ENCODE data around the gene TOR1A.

DNA sequence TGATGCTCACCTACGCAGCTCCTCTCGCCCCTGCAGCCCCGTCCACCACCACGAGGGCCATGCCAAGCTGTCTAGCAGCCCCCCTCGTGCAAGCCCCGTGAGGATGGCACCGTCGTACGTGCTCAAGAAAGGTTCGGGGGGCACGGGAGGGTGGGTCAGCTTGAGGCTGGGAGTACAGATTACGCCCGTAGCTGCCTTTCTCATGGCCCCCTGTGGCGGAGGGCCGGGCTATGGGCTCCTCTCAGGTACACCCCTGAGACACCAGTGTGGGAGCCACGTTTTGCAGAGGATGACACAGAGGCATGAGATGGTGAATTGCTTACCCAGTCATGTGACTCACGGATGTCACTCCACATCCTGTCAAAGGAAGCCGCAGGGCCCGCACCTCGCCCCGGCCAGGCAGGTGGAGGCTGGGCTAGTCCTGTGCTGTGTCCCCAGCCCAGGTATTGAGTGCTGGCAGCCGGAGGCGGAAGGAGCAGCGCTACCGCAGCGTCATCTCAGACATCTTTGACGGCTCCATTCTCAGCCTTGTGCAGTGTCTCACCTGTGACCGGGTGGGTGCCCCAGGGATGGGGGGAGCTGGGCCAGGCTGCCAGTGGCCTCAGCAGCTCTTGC lies 45.0 kb upstream of the TOR1A start:
- TF ChIP-seq, protein P1, sequence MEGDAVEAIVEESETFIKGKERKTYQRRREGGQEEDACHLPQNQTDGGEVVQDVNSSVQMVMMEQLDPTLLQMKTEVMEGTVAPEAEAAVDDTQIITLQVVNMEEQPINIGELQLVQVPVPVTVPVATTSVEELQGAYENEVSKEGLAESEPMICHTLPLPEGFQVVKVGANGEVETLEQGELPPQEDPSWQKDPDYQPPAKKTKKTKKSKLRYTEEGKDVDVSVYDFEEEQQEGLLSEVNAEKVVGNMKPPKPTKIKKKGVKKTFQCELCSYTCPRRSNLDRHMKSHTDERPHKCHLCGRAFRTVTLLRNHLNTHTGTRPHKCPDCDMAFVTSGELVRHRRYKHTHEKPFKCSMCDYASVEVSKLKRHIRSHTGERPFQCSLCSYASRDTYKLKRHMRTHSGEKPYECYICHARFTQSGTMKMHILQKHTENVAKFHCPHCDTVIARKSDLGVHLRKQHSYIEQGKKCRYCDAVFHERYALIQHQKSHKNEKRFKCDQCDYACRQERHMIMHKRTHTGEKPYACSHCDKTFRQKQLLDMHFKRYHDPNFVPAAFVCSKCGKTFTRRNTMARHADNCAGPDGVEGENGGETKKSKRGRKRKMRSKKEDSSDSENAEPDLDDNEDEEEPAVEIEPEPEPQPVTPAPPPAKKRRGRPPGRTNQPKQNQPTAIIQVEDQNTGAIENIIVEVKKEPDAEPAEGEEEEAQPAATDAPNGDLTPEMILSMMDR (IDR thresholded peaks at IDR 0.05; ENCODE audit: poor library complexity): no peak
- TF ChIP-seq EZH2phosphoT487 (IDR thresholded peaks at IDR 0.05; ENCODE audit: low read depth, severe bottlenecking, unreplicated experiment) (no peak), EZH2 (IDR thresholded peaks at IDR 0.05; ENCODE audit: borderline replicate concordance) (no peak)
